Measurements from ENCODE around the gene SHE. TPM values are rescaled to one million over a fixed set of nuclear protein-coding genes. Genes with fewer than 3 reads are reported as not detected.

The SHE gene
- total RNA-seq, 1 experiment from 2014 or later: not detected

DNA sequence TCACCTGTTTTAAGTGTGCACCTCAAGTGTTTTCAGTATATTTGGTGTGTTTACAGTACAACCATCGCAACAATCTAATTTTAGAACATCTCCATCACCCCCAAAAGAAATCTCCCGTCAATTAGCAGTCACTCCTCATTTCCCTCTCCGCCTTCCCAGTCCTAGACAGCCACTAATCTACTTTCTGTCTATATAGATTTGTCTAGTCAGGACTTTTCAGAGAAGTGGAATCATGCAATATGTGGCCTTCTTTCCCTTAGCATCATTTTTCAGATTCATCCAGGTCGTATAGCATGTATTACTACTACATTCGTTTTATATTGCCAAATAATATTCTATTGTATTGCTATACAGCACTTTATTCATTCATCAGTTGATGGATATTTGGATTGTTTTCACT, 1.7 kb upstream of the SHE start:
- ATAC-seq (no peak), DNase-seq (ENCODE audit: low read depth, low spot score) (no peak)
- peaks cover 0 to 7% of the 10 kb centered on the region in 2 experiments; a peak in 2 of 4 replicates for H3K4me1 ChIP-seq (ENCODE audit: control insufficient read depth in 1 of 2, insufficient read depth in 2 of 2, low read length in 2 of 2)
- H3K27me3 ChIP-seq (ENCODE audit: insufficient read depth, low read length): 0 out of 2 replicates have a peak, but pooled peaks cover 5% of the 10 kb centered on the region
- H3K36me3 ChIP-seq (ENCODE audit: control insufficient read depth in 1 of 2, insufficient read depth in 2 of 2, low read length in 2 of 2): no peaks in the 10 kb centered on the region
- H3K4me2 ChIP-seq (ENCODE audit: low read length): no peak overlapping the region
- H3K9ac ChIP-seq (ENCODE audit: low read length): no peak overlapping the region
- intact Hi-C loops (cut with micrococcal nuclease): no loop called here
- H4K20me1 ChIP-seq (ENCODE audit: insufficient read depth): no peaks in the 10 kb centered on the region
- no peaks in the 10 kb centered on the region for H3K79me2 ChIP-seq (ENCODE audit: insufficient read depth, low read length)
- no peaks in the 10 kb centered on the region for H3K9me3 ChIP-seq (ENCODE audit: control insufficient read depth in 1 of 2, insufficient read depth in 1 of 2, low read depth in 1 of 2, low read length in 2 of 2)
- RAD21 ChIA-PET (ENCODE audit: low non-redundant PET in 1 of 2, low total read pairs in 2 of 2, uncharacterized antibody in 2 of 2, unreplicated experiment in 2 of 2): no interaction called here
- no peaks in the 10 kb centered on the region for H3K9me2 ChIP-seq (ENCODE audit: insufficient read depth)
- no peak overlapping the region for H3K4me3 ChIP-seq (replicated peaks in 1 of 2; ENCODE audit: low read depth in 1 of 2, low read length in 2 of 2)
- POLR2A ChIA-PET: no interaction called here
- H3K27ac ChIP-seq (ENCODE audit: low read depth, low read length): no peak overlapping the region
- no peak overlapping the region for H2AFZ ChIP-seq (ENCODE audit: low read depth, low read length, poor library complexity, severe bottlenecking)
- TF ChIP-seq YY1 (IDR thresholded peaks at IDR 0.05; ENCODE audit: extremely low read depth, insufficient replicate concordance, low read depth, low read length) (no peak), EZH2 (IDR thresholded peaks at IDR 0.05) (no peak), POLR2AphosphoS5 (IDR thresholded peaks at IDR 0.05; ENCODE audit: low read depth, low read length) (no peak), RAD21 (IDR thresholded peaks at IDR 0.05; ENCODE audit: low read depth) (no peak), CBX3 (IDR thresholded peaks at IDR 0.05; ENCODE audit: low read depth) (no peak), CEBPB (IDR thresholded peaks at IDR 0.05; ENCODE audit: low read depth) (no peak), SP1 (IDR thresholded peaks at IDR 0.05; ENCODE audit: low read depth) (no peak), ZFX (IDR thresholded peaks at IDR 0.05) (no peak), ZNF274 (IDR thresholded peaks at IDR 0.05; ENCODE audit: low read depth, low read length) (no peak)
- TF ChIP-seq, protein P1, sequence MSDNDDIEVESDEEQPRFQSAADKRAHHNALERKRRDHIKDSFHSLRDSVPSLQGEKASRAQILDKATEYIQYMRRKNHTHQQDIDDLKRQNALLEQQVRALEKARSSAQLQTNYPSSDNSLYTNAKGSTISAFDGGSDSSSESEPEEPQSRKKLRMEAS (IDR thresholded peaks at IDR 0.05): no peak
- BruUV-seq (replicated peaks): no TSS peak
- CTCF ChIA-PET: no interaction called here

DNA sequence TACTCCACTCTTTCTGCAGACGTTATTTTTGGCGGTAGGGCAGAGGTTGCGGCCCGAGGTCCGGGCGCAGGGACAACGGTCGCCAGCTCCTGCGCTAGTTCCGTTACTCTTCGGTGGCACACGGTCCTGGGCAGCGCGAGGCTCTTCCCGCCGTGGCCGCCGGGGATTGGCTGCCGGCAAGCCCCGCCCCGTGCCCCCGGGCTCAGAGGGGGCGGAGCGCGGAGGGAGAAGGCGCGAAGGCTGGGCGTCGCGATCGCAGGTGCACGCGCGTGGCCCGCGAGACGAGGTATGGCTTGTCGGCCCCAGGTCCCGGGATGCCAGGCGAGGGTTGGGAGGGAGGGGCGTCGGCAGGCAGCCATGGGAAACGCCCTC, 518 bp upstream of the SHE start:
- CTCF ChIA-PET: no interaction called here
- Histone ChIP-seq H3K9ac (ENCODE audit: low read length) (no peak overlapping the region), H3K9me3 (ENCODE audit: control insufficient read depth in 1 of 2, insufficient read depth in 1 of 2, low read depth in 1 of 2, low read length in 2 of 2) (no peaks in the 10 kb centered on the region), H2AFZ (ENCODE audit: low read depth, low read length, poor library complexity, severe bottlenecking) (no peak overlapping the region), H3K36me3 (ENCODE audit: control insufficient read depth in 1 of 2, insufficient read depth in 2 of 2, low read length in 2 of 2) (no peaks in the 10 kb centered on the region), H3K4me3 (replicated peaks in 1 of 2; ENCODE audit: low read depth in 1 of 2, low read length in 2 of 2) (no peak overlapping the region), H3K27ac (ENCODE audit: low read depth, low read length) (no peak overlapping the region), H3K27me3 (ENCODE audit: insufficient read depth, low read length) (no peaks in the 10 kb centered on the region), H3K9me2 (ENCODE audit: insufficient read depth) (no peaks in the 10 kb centered on the region), H4K20me1 (ENCODE audit: insufficient read depth) (no peaks in the 10 kb centered on the region), H3K4me2 (ENCODE audit: low read length) (no peak overlapping the region), H3K4me1 (ENCODE audit: control insufficient read depth in 1 of 2, insufficient read depth in 2 of 2, low read length in 2 of 2) (peaks cover 0 to 7% of the 10 kb centered on the region in 2 experiments; a peak in 2 of 4 replicates), H3K79me2 (ENCODE audit: insufficient read depth, low read length) (no peaks in the 10 kb centered on the region)
- DNase-seq (ENCODE audit: low read depth, low spot score): no peak
- POLR2A ChIA-PET: no interaction called here
- BruUV-seq (replicated peaks): no TSS peak
- no peak for ATAC-seq
- intact Hi-C loops (cut with micrococcal nuclease): no loop called here
- RAD21 ChIA-PET (ENCODE audit: low non-redundant PET in 1 of 2, low total read pairs in 2 of 2, uncharacterized antibody in 2 of 2, unreplicated experiment in 2 of 2): interaction anchor here in 1 of 2 experiments (0.7 kb wide), 1 partner anchor 169 kb away, joined by 4 read pairs; no protein-coding TSS in a partner anchor
- TF ChIP-seq SP1 (IDR thresholded peaks at IDR 0.05; ENCODE audit: low read depth) (no peak), EZH2phosphoT487 (IDR thresholded peaks at IDR 0.05; ENCODE audit: borderline replicate concordance) (no peak), CEBPB (IDR thresholded peaks at IDR 0.05; ENCODE audit: low read depth) (no peak), SRF (IDR thresholded peaks at IDR 0.05; ENCODE audit: low read depth) (no peak), ZBTB33 (IDR thresholded peaks at IDR 0.05; ENCODE audit: extremely low read depth, insufficient replicate concordance, low read length) (no peak), ZNF274 (IDR thresholded peaks at IDR 0.05; ENCODE audit: low read depth, low read length) (no peak), JUND (IDR thresholded peaks at IDR 0.05) (no peak)
